H7 (cell line): Measurements from ENCODE around the gene NTMT1. TPM values are rescaled to one million over a fixed set of nuclear protein-coding genes. Genes with fewer than 3 reads are reported as not detected.
A peak's percentile ranks its signal among the peaks of the same experiment; 100 is the strongest.

Experiments used
- DNase-seq: peaks from one replicate; pipeline ENCODE4 v3.0.0; 2012
- H3K27me3 ChIP-seq: 2 replicates; pipeline ENCODE4 v1.6.0; 2011; ENCODE audit warnings: mild to moderate bottlenecking, low read length; ENCODE audit not compliant: control insufficient read depth, insufficient read depth
- H3K36me3 ChIP-seq: replicated peaks from 2 replicates; pipeline ENCODE4 v1.5.1; 2011; ENCODE audit warnings: low read length; ENCODE audit not compliant: control insufficient read depth, insufficient read depth
- H3K4me3 ChIP-seq: 2 replicates; pipeline ENCODE4 v1.5.1; 2011; ENCODE audit warnings: low read depth, mild to moderate bottlenecking, control low read depth, low read length, moderate library complexity; ENCODE audit not compliant: insufficient read depth
- total RNA-seq: library from RNA; depleted of rRNA; stranded (reverse); fragments of >200 nt; shearing (Covaris generic); gene quantifications from 2 replicates; pipeline ENCODE4 v1.2.3, GENCODE V29; 2014; rRNA removed

The NTMT1 gene, protein sequence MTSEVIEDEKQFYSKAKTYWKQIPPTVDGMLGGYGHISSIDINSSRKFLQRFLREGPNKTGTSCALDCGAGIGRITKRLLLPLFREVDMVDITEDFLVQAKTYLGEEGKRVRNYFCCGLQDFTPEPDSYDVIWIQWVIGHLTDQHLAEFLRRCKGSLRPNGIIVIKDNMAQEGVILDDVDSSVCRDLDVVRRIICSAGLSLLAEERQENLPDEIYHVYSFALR
- total RNA-seq: 71.2 and 80.5 TPM in 2 replicates

- peak within 1 kb of the TSS; percentile 93 for H3K4me3 ChIP-seq
- peak; percentile 96 for DNase-seq
- H3K36me3 ChIP-seq: peaks cover 3% of the 10 kb centered on the region; the same call in 1 of the 2 replicates
- peaks cover 6% of the 10 kb centered on the region for H3K27me3 ChIP-seq
Observed at GRCh38 chr9:129626079-129626624, at the start of gene NTMT1. Gene NTMT1, plus strand, starts transcription at chr9:129626163. Its CDS starts 6,541 bp downstream, at chr9:129632704.

GRCh38 chr9:129576546-129577543 lies 49.1 kb upstream of the NTMT1 start:
- H3K4me3 ChIP-seq: no peak overlapping the region
- H3K27me3 ChIP-seq: no peaks in the 10 kb centered on the region; the same call in 1 of the 2 replicates
- no peak for DNase-seq
- no peaks in the 10 kb centered on the region for H3K36me3 ChIP-seq

- Histone ChIP-seq H3K4me3 (no peak overlapping the region), H3K36me3 (no peaks in the 10 kb centered on the region), H3K27me3 (no peaks in the 10 kb centered on the region; the same call in 1 of the 2 replicates)
- no peak for DNase-seq
Observed at GRCh38 chr9:129579294-129579693, 46.7 kb upstream of the NTMT1 start.

GRCh38 chr9:129580211-129580915 lies 45.6 kb upstream of the NTMT1 start:
- H3K27me3 ChIP-seq: no peaks in the 10 kb centered on the region; the same call in 1 of the 2 replicates
- no peaks in the 10 kb centered on the region for H3K36me3 ChIP-seq
- no peak for DNase-seq
- H3K4me3 ChIP-seq: no peak overlapping the region

GRCh38 chr9:129581505-129582189 lies 44.3 kb upstream of the NTMT1 start:
- DNase-seq: no peak
- Histone ChIP-seq H3K27me3 (no peaks in the 10 kb centered on the region), H3K4me3 (no peak overlapping the region), H3K36me3 (no peaks in the 10 kb centered on the region)

DNA sequence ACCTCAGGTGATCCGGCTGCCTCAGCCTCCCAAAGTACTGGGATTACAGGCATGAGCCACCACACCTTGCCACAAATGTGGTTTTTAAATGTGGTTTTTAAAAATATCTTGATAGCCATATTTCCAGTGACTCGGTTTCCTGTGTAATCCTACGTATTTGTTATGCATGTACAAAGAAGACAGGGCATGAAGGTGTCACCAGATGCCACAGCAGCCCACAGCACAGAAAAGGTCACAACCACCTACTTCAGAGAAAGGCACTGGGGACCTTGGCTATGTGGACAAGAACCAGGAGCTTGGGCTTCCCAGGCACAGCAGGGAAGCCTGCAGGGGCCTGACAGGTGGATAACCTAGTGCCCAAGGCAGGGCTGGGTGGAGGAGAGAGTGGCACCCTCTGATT lies 43.1 kb upstream of the NTMT1 start:
- no peak for DNase-seq
- H3K4me3 ChIP-seq: no peak overlapping the region
- no peaks in the 10 kb centered on the region for H3K36me3 ChIP-seq
- H3K27me3 ChIP-seq: no peaks in the 10 kb centered on the region

DNA sequence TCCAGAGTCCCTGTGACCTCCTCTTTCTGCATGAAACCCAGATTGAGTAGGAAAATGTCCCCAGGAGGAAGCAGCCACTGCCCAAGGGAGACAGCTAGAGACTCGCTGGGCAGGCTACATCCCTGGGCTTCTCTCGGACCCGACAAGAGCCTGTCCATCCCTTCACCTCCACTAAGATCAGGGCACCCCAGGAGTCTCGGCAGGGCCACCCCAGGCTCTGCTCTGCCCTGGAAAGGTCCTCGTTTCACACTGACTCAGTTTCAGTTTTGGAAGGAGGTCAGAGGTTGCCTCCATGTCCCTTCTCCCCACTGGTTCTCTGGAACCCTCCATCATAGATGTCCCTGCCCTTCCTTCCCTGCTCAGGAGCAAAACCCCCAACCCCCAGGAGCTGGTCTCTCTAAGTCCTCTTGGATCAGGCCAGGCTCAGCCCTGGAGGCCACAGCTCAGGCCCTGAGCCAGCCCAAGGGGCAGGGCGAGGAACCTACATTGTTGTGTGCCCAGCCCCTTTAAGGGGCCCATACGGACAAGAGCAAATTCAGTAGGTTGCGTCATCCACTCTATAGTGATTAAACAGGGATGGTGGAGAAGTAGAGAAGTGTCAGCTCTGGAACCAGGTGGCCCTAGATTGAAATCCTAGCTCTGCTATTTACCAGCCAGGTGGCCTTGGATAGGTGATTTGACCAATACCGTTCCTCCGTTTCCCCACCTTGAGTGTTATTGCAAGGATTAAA lies 42.5 kb upstream of the NTMT1 start:
- Histone ChIP-seq H3K4me3 (no peak overlapping the region), H3K36me3 (no peaks in the 10 kb centered on the region), H3K27me3 (no peaks in the 10 kb centered on the region; the same call in 1 of the 2 replicates)
- DNase-seq: no peak

- peaks cover 1% of the 10 kb centered on the region; the same call in 1 of the 2 replicates for H3K27me3 ChIP-seq
- no peaks in the 10 kb centered on the region for H3K36me3 ChIP-seq
- peak; percentile 92 for DNase-seq
- no peak overlapping the region for H3K4me3 ChIP-seq
Observed at GRCh38 chr9:129584136-129584535, 41.8 kb upstream of the NTMT1 start.

GRCh38 chr9:129585352-129585751 lies 40.6 kb upstream of the NTMT1 start:
- Histone ChIP-seq H3K36me3 (no peaks in the 10 kb centered on the region), H3K4me3 (no peak overlapping the region), H3K27me3 (peaks cover 5% of the 10 kb centered on the region)
- DNase-seq: no peak

DNA sequence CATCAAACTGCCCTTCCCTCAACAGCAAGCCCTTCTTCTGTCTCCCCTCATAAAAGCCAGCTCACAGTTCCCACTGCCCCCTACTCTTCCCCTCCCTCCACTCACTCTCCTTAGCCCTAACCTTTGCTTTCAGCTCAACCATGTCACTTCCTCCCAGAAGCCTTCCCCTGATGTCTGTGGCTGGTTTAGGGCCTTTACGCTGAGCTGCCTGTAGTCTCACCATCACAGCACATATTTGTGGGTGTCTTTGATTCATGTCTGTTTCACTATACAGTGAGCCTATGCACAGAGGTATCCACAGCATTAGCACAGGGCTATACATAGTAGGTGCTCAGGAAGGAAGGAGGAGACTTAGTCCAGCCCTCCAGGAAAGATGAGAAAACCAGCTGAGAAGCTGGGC lies 39.7 kb upstream of the NTMT1 start:
- peaks cover 10% of the 10 kb centered on the region for H3K27me3 ChIP-seq
- no peak overlapping the region for H3K4me3 ChIP-seq
- DNase-seq: no peak
- H3K36me3 ChIP-seq: no peaks in the 10 kb centered on the region

DNA sequence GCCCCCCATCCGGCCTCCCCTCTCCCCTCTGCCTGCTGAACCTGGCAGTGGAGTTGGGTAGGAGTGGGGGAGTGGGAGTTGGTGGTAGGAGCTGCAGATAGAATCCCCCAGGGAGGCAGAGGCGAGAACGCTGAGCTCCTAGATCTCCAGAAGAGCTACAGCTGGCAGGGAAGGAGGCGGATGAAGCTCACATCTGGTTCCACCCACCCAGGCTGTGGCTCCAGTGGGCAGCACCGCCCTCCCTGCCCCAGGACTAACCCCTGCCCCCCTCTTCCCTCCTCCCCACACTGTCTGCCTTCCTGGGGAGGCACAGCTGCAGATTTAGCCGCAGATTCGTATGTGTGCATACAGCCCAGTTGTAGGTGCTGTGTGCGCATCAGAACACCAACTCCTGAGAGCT lies 39.3 kb upstream of the NTMT1 start:
- peak; percentile 63 for DNase-seq
- Histone ChIP-seq H3K36me3 (no peaks in the 10 kb centered on the region), H3K4me3 (no peak overlapping the region), H3K27me3 (peaks cover 10% of the 10 kb centered on the region)

DNA sequence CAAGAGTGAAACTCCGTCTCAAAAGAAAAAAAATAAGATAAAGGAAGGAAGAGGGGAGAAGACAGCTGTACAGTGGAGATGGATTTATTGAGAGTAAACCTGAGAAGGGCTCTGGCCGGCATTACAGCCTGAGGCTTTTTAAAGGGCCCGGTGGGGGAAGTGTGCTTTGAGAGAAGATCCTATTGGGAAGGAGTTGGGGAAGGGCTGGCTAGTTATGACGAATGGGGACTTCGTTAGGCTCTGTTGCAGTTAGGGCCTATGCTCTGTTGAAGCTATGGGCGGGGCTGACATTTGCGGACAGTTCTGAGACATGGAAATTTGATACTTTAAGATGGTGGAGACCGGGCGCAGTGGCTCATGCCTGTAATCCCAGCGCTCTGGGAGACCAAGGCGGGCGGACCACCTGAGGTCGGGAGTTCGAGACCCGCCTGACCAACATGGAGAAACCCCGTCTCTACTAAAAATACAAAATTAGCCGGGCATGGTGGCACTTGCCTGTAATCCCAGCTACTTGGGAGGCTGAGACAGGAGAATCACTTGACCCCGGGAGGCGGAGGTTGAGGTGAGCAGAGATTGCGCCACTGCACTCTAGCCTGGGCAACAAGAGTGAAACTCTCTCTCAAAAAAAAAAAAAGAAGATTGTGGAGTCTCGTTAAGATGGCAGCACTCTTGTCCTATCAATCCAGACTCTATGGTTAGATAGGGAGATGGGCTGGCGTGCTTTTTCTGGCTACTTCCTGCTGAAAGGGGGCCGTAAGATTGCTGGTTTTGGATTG lies 38.3 kb upstream of the NTMT1 start:
- Histone ChIP-seq H3K4me3 (no peak overlapping the region), H3K36me3 (no peaks in the 10 kb centered on the region), H3K27me3 (peaks cover 10% of the 10 kb centered on the region)
- DNase-seq: no peak

GRCh38 chr9:129590466-129590865 lies 35.5 kb upstream of the NTMT1 start:
- no peak for DNase-seq
- H3K27me3 ChIP-seq: peaks cover 24% of the 10 kb centered on the region
- H3K36me3 ChIP-seq: no peaks in the 10 kb centered on the region
- H3K4me3 ChIP-seq: no peak overlapping the region
